GM06990 (cell line): ENCODE results near the gene LAIR2.
"Not testable (repeated sequence)": the region's sequence is repeated elsewhere in the genome, so short reads cannot be mapped to it uniquely, and the experiment has no call there.

Source experiments
- DNase-seq: peaks from one replicate; pipeline ENCODE4 v3.0.0-alpha.2; 2011; ENCODE audit not compliant: insufficient read length; ENCODE audit errors: extremely low read depth
- H3K27me3 ChIP-seq: replicated peaks from 2 replicates; pipeline ENCODE4 v1.6.0; 2011; ENCODE audit warnings: low read length; ENCODE audit not compliant: control insufficient read depth, insufficient read depth
- H3K36me3 ChIP-seq: 2 replicates; pipeline ENCODE4 v1.5.1; 2011; ENCODE audit warnings: low read length; ENCODE audit not compliant: control insufficient read depth, insufficient read depth
- H3K4me3 ChIP-seq: replicated peaks from 2 replicates; pipeline ENCODE4 v1.5.1; 2011; ENCODE audit warnings: low read depth, mild to moderate bottlenecking, control low read depth, low read length
- TF ChIP-seq, protein P1 (sequence below): IDR thresholded peaks from 2 replicates; pipeline ENCODE4 v1.5.1; 2011; ENCODE audit warnings: low read length, control low read depth, mild to moderate bottlenecking, inconsistent platforms; ENCODE audit not compliant: insufficient read depth, poor library complexity, severe bottlenecking

LAIR2 gene

DNA sequence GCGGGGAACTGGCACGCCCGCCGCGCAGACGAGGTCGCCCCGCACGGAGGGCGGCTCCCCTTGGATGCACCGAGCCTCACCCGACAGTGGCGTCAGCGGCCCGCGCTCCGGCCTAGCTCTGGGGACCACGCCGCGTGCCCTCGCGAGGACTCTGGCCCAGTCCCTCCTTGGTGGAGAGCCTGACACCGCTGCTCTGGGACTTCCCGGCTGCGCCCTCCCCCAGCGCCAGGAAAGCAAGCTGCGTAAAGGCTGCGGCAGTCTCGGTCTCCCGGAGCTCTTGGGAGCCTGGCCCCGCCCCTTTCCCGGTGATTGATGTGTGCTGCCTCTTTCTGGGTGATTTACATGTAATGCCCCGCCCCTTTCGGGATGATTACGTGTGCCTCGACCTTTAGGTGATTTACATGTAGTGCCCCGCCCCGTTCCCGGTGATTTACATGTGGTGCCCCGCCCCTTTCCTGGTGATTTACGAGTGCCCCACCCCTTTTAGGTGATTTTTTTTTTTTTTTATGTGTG, 39.0 kb upstream of the LAIR2 start, which contains the start of gene LENG9:
Gene LENG9 (minus strand): TSS at position 248 of the 513 bp plus-strand sequence. CDS start 252 bp downstream, outside the sequence.
- Histone ChIP-seq H3K4me3 (peak within 1 kb of the TSS; percentile 75), H3K27me3 (no peaks in the 10 kb centered on the region), H3K36me3 (peaks cover 27% of the 10 kb centered on the region)
- peak; percentile 91 for DNase-seq
- TF ChIP-seq, protein P1, sequence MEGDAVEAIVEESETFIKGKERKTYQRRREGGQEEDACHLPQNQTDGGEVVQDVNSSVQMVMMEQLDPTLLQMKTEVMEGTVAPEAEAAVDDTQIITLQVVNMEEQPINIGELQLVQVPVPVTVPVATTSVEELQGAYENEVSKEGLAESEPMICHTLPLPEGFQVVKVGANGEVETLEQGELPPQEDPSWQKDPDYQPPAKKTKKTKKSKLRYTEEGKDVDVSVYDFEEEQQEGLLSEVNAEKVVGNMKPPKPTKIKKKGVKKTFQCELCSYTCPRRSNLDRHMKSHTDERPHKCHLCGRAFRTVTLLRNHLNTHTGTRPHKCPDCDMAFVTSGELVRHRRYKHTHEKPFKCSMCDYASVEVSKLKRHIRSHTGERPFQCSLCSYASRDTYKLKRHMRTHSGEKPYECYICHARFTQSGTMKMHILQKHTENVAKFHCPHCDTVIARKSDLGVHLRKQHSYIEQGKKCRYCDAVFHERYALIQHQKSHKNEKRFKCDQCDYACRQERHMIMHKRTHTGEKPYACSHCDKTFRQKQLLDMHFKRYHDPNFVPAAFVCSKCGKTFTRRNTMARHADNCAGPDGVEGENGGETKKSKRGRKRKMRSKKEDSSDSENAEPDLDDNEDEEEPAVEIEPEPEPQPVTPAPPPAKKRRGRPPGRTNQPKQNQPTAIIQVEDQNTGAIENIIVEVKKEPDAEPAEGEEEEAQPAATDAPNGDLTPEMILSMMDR: no peak

DNA sequence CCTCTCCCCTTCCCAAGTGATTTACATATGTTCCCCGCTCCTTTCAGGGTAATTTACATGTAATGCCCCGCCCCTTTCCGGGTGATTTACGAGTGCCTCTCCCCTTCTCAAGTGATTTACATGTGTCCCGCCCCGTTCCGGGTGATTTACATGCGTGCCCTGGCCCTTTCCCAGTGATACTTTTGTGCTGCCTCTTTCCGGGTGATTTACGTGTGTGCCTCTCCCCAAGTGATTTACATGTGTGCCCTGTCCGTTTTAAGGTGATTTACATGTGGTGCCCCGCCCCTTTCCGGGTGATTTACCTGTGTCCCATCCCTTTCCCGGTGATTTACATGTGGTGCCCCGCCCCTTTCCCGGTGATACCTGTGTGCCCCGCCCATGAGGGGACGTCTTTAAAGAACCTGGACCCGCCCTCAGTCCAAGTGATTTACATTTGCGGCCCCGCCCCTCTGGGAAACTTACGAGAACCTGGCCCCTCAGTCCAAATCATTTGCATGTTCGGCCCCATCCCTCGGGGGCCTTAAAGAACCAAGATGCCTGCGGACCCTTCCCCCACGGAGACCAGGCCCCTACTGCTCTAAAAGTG, 38.5 kb upstream of the LAIR2 start:
- TF ChIP-seq, protein P1: no peak
- peaks cover 21% of the 10 kb centered on the region for H3K36me3 ChIP-seq
- H3K4me3 ChIP-seq: peak overlapping the region; percentile 75
- H3K27me3 ChIP-seq: no peaks in the 10 kb centered on the region
- DNase-seq: peak; percentile 91

DNA sequence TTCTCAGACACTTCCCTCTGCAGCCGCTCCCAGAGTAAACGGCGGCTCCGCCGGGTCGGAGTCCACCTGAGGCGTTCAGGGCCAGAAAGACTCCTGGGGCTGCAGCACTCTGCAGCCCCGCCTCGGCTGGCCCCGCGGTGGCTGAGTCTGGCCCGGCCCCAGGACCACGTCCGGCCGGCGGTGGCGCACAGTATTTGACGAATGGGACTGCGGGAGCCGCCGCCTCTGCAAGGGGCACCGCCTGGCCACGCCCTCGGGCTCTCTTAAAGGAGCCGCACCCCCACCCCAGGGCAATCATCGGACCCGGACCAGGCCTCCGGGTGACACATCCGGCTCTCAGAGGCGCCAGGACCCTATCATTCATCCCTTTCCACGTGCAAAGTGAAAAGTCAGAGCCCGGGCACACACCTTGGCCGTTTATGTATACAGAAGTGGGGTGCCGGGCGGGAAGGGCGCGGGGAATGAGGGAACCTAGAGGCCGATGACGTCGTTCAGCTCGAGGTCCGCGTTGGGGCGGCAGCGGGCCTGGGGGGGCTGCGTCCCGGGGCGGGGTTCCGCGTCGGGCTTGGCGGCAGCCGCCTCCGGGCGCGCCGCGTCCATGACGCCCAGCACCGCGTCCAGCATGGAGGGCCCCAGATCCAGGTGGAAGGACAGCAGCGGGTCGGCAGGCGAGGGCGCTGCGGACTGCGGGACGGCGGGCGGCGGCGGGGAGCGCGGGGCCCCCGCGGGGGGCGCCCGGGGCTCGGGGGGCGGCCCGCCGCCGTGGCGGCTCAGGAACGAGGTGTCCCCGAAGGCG, 37.8 kb upstream of the LAIR2 start:
- peak; percentile 93 for DNase-seq
- Histone ChIP-seq H3K36me3 (peaks cover 18% of the 10 kb centered on the region), H3K4me3 (peak overlapping the region; percentile 75)

DNA sequence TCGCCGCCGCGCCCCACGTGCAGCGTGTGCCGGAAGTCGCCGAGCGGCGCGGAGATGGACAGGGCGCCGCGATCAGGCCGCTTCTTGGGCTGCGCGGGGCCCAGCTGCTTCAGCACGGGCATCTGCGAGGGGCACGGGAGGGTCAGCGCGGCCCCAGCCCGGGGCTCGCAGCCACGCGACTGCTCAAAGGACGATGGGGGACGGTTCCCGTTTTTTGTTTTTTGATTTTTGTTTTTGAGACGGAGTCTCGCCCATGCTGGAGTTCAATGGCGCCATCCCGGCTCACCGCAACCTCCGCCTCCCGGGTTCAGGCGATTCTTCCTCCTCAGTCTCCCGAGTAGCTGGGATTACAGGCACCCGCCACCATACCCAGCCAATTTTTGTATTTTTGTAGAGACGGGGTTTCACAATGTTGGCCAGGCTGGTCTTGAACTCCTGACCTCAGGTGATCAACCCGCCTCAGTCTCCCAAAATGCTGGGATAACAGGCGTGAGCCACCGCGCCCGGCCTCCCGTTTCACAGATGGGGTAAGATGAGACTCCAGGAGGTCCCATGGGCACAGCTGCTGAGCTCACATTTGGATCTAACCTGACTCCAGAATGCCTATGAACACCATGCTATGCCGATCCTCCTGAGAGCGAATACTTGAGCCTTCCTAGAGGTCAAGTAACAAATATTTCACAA, 37.1 kb upstream of the LAIR2 start:
- peaks cover 12% of the 10 kb centered on the region for H3K36me3 ChIP-seq
- no peak for DNase-seq
- H3K4me3 ChIP-seq: no peak overlapping the region
- TF ChIP-seq, protein P1: no peak
- peaks cover 5% of the 10 kb centered on the region for H3K27me3 ChIP-seq

More for the DNA sequence above, 37.8 kb upstream of the LAIR2 start:
- H3K27me3 ChIP-seq: peaks cover 4% of the 10 kb centered on the region
- TF ChIP-seq, protein P1: no peak

DNA sequence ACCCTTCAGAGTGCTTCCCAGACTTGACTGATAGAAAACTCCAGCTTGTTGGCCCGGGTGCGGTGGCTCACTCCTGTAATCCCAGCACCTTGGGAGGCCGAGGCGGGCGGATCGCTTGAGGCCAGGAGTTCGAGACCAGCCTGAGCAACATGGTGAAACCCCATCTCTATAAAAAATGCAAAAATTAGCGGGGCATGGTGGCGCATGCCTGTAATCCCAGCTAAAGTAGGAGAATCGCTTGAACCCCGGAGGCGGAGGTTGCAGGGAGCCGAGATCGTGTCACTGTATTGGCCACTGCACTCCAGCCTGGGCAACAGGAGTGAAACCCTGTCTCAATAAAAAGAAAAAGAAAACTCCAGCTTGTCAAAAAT, 36.5 kb upstream of the LAIR2 start:
- H3K27me3 ChIP-seq, H3K4me3 ChIP-seq, H3K36me3 ChIP-seq, DNase-seq: not testable (repeated sequence)

DNA sequence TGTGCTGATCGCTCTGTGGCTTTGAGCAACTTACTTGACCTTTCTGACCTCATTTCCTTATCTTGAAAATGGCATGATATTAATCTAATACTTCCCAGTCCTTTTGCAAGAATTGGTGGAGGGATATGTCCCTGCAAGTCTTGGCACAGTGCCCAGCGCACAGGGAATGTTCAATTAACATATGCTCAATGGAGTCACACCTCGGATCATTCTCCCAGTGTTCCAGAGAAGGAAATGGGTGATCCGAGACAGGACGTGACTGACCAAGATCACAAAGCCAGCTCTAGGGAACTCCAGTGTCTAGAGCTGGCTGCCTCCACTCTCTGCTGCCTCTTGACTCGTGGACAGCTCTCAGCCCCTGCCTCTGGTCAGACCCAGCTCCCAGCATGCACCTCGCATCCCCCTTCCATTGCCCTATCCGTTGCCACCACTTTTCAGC, 33.1 kb upstream of the LAIR2 start:
- DNase-seq: no peak
- H3K27me3 ChIP-seq: peaks cover 5% of the 10 kb centered on the region
- H3K36me3 ChIP-seq: no peaks in the 10 kb centered on the region
- no peak overlapping the region for H3K4me3 ChIP-seq
- TF ChIP-seq, protein P1: no peak
